SK-N-SH (cell line): Measurements from ENCODE around the gene VPS26A. TPM values are rescaled to one million over a fixed set of nuclear protein-coding genes. Genes with fewer than 3 reads are reported as not detected.

Experiments
- CTCF ChIA-PET: fragments of 300-600, 350-600 bp; formaldehyde crosslinking; extraction: SDS; loops from one replicate; lab custom pipeline; 2021; lab: Yijun Ruan, JAX
- POLR2A ChIA-PET: fragments of 350-600 bp; sonication (Branson Sonifier 250); formaldehyde crosslinking; extraction: SDS; loops from one replicate; lab custom pipeline; 2020; ENCODE audit warnings: antibody characterized with exemption, inconsistent platforms; lab: Yijun Ruan, JAX
- DNase-seq: peaks from one replicate; pipeline ENCODE4 v3.0.0; 2012
- H2AFZ ChIP-seq: fragments of 200-600 bp; sonication (generic); 2 replicates; pipeline ENCODE4 v1.8.1; 2016; ENCODE audit warnings: antibody characterized with exemption, mild to moderate bottlenecking, low read depth
- H3F3A ChIP-seq: fragments of 200-600 bp; sonication (generic); replicated peaks from 2 replicates; pipeline ENCODE3; 2016; ENCODE audit warnings: antibody characterized with exemption, mild to moderate bottlenecking; ENCODE audit not compliant: insufficient read depth
- H3K27ac ChIP-seq, 2 experiments: fragments of 200-500 bp in 1 of 2; fragments of 200-600 bp in 1 of 2; sonication (Bioruptor generic) in 1 of 2; sonication (generic), shearing (Covaris generic) in 1 of 2; 2 replicates each; pipeline versions ENCODE4 v1.5.1 to v1.6.1; 2014 to 2016; ENCODE audit warnings: low read depth in 2 of 2, inconsistent platforms in 1 of 2, low read length in 1 of 2, mild to moderate bottlenecking in 1 of 2, mixed read lengths in 1 of 2
- H3K27me3 ChIP-seq: fragments of 200-600 bp; sonication (generic), shearing (Covaris generic); 2 replicates; pipeline ENCODE4 v1.6.1; 2016; ENCODE audit warnings: mixed run types; ENCODE audit not compliant: insufficient read depth
- H3K36me3 ChIP-seq, 2 experiments: fragments of 200-500 bp in 1 of 2; fragments of 200-600 bp in 1 of 2; sonication (Bioruptor generic) in 1 of 2; sonication (generic) in 1 of 2; replicated peaks in 1 of 2; 2 replicates each; pipeline versions ENCODE3 to v1.5.1; 2014 to 2016; ENCODE audit warnings: low read length in 1 of 2, mild to moderate bottlenecking in 1 of 2; ENCODE audit not compliant: insufficient read depth in 2 of 2, control insufficient read depth in 1 of 2
- H3K4me1 ChIP-seq, 2 experiments: fragments of 200-500 bp in 1 of 2; fragments of 200-600 bp in 1 of 2; sonication (Bioruptor generic) in 1 of 2; sonication (generic), shearing (Covaris generic) in 1 of 2; 2 replicates each; pipeline versions ENCODE4 v1.5.1 to v1.6.1; 2014 to 2016; ENCODE audit warnings: low read depth in 1 of 2, low read length in 1 of 2, mixed run types in 1 of 2; ENCODE audit not compliant: insufficient read depth in 2 of 2, control insufficient read depth in 1 of 2
- H3K4me2 ChIP-seq: fragments of 200-600 bp; sonication (generic), shearing (Covaris generic); 2 replicates; pipeline ENCODE4 v1.6.1; 2017; ENCODE audit warnings: mixed run types
- H3K4me3 ChIP-seq, 2 experiments: fragments of 200-500 bp in 1 of 2; fragments of 200-600 bp in 1 of 2; sonication (Bioruptor generic) in 1 of 2; sonication (generic), shearing (Covaris generic) in 1 of 2; 2 replicates each; pipeline versions ENCODE4 v1.5.1 to v1.8.1; 2014 to 2016; ENCODE audit warnings: low read depth in 2 of 2, inconsistent platforms in 1 of 2, low read length in 1 of 2, mild to moderate bottlenecking in 1 of 2, mixed read lengths in 1 of 2, moderate library complexity in 1 of 2
- H3K79me2 ChIP-seq: fragments of 200-600 bp; sonication (generic); 2 replicates; pipeline ENCODE4 v1.8.1; 2017; ENCODE audit warnings: mild to moderate bottlenecking; ENCODE audit not compliant: insufficient read depth
- H3K9ac ChIP-seq: fragments of 200-600 bp; sonication (generic); 2 replicates; pipeline ENCODE4 v1.6.1; 2017; ENCODE audit warnings: mixed run types
- H3K9me2 ChIP-seq: fragments of 200-600 bp; sonication (generic); 2 replicates; pipeline ENCODE4 v1.6.1; 2017; ENCODE audit warnings: mixed run types
- H3K9me3 ChIP-seq: fragments of 200-600 bp; sonication (generic); 2 replicates; pipeline ENCODE4 v1.6.1; 2017; ENCODE audit warnings: mixed run types, mild to moderate bottlenecking, moderate library complexity
- H4K20me1 ChIP-seq: fragments of 200-600 bp; sonication (generic); 2 replicates; pipeline ENCODE4 v1.6.1; 2017; ENCODE audit warnings: mild to moderate bottlenecking, mixed run types; ENCODE audit not compliant: insufficient read depth
- CHD2 ChIP-seq: fragments of 150-350 bp; IDR thresholded peaks from 2 replicates; pipeline ENCODE4 v1.6.1; 2018; ENCODE audit warnings: low read length; ENCODE audit not compliant: partially characterized antibody
- ELF1 ChIP-seq: IDR thresholded peaks from 2 replicates; pipeline ENCODE4 v1.4.0; 2012
- EZH2phosphoT487 ChIP-seq: fragments of 200-600 bp; sonication (generic); IDR thresholded peaks from 2 replicates; pipeline ENCODE4 v1.6.1; 2017; ENCODE audit warnings: low read depth, mixed run types, mild to moderate bottlenecking, antibody characterized with exemption, moderate library complexity, borderline replicate concordance
- FOXJ3 ChIP-seq: sonication (generic); formaldehyde crosslinking; IDR thresholded peaks from 2 replicates; pipeline ENCODE4 v1.5.1; 2020; ENCODE audit warnings: mild to moderate bottlenecking, missing genetic modification reagents
- FOXM1 ChIP-seq: IDR thresholded peaks from 2 replicates; pipeline ENCODE4 v1.4.0; 2012; ENCODE audit warnings: low read depth, mild to moderate bottlenecking
- GABPA ChIP-seq: IDR thresholded peaks from 2 replicates; pipeline ENCODE4 v1.4.0; 2012; ENCODE audit warnings: low read depth, mild to moderate bottlenecking
- GATA2 ChIP-seq: sonication (generic); formaldehyde crosslinking; IDR thresholded peaks from 2 replicates; pipeline ENCODE4 v1.5.0; 2020; ENCODE audit warnings: mild to moderate bottlenecking, missing genetic modification reagents
- JUND ChIP-seq: IDR thresholded peaks from 2 replicates; pipeline ENCODE4 v1.4.0; 2012
- MAX ChIP-seq: IDR thresholded peaks from 2 replicates; pipeline ENCODE4 v1.4.0; 2012; ENCODE audit warnings: low read depth
- MEF2A ChIP-seq: IDR thresholded peaks from 2 replicates; pipeline ENCODE4 v1.4.0; 2012; ENCODE audit warnings: low read depth, borderline replicate concordance
- NFIC ChIP-seq: IDR thresholded peaks from 2 replicates; pipeline ENCODE4 v1.4.0; 2012; ENCODE audit warnings: borderline replicate concordance
- POLR2AphosphoS5 ChIP-seq: IDR thresholded peaks from 2 replicates; pipeline ENCODE4 v1.6.1; 2012; ENCODE audit warnings: low read depth, low read length
- RCOR1 ChIP-seq: fragments of 150-350 bp; IDR thresholded peaks from 2 replicates; pipeline ENCODE4 v1.6.1; 2017; ENCODE audit warnings: antibody characterized with exemption, low read length
- SIN3A ChIP-seq: IDR thresholded peaks from 2 replicates; pipeline ENCODE4 v1.6.1; 2012; ENCODE audit warnings: low read depth, mild to moderate bottlenecking, low read length, moderate library complexity, borderline replicate concordance
- TAF1 ChIP-seq: IDR thresholded peaks from 2 replicates; pipeline ENCODE4 v1.6.1; 2012; ENCODE audit warnings: low read depth, mild to moderate bottlenecking, low read length, moderate library complexity, borderline replicate concordance
- TEAD4 ChIP-seq: IDR thresholded peaks from 2 replicates; pipeline ENCODE4 v1.4.0; 2012; ENCODE audit warnings: mild to moderate bottlenecking, borderline replicate concordance; ENCODE audit not compliant: insufficient read depth
- ZBTB33 ChIP-seq: IDR thresholded peaks from 2 replicates; pipeline ENCODE4 v1.4.0; 2012; ENCODE audit warnings: low read depth, borderline replicate concordance
- WGBS: methylation state at CpG from one replicate; pipeline ENCODE4 v1.1.6; 2017; ENCODE audit warnings: low lambda C conversion rate; 5-methylcytosine and 5-hydroxymethylcytosine counted together
- polyA plus RNA-seq, 3 experiments: library from polyadenylated mRNA; depleted of rRNA; stranded (reverse); fragments of >200 nt; gene quantifications; 2 replicates each; pipeline ENCODE4 v1.2.3, GENCODE V29; 2012
- TF ChIP-seq, protein P1 (sequence below): IDR thresholded peaks from 2 replicates; pipeline ENCODE4; 2012
- TF ChIP-seq, protein P2 (sequence below): fragments of 150-350 bp; IDR thresholded peaks from 2 replicates; pipeline ENCODE4 v1.6.1; 2017; ENCODE audit warnings: antibody characterized with exemption, low read length, low read depth, borderline replicate concordance

VPS26A gene
- polyA plus RNA-seq, 1 of the 3 experiments (the other 2 are of a cell fraction) = 10.6 TPM

DNA sequence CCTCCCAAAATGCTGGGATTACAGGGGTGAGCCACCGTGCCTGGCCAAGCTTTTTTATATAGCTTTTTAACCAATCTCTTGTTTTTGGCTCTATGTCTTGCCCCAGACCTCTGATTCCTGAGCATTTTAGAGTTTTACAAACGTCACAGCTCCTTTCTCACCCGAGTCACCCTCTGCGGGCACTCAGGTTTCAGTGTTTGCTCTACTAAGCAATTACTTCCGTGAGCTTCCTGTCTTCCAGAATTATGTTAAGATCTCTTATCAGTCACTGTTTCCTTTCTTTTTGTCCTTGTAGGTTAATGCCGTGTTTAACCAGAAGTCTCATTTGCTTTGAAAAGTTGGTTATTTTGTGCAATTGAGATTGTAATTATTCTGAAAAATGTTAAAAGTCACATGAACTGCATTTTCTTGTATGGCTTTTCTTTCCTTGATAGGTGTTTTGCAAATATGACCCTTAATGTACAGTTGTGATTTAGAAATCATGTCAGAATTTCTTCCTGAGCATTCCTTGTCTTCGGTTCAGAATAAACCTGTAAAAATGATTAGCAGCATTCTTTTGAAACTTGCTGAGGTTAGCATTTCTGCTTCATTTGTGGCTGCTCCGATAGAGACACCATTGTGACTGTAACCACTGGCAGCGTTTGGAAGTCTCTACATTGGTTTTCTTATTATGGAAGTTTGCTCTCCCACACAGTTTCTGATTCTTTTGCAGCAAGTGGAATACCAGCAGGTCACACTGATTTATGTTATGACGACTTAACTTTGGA is 91.6 kb downstream of the VPS26A start:
- TF ChIP-seq EZH2phosphoT487 = no peak
- TF ChIP-seq MAX = no peak
- TF ChIP-seq MEF2A = no peak
- TF ChIP-seq NFIC = no peak
- no peak for TF ChIP-seq FOXJ3 (CRISPR knock-in tag)
- TF ChIP-seq, protein P1, sequence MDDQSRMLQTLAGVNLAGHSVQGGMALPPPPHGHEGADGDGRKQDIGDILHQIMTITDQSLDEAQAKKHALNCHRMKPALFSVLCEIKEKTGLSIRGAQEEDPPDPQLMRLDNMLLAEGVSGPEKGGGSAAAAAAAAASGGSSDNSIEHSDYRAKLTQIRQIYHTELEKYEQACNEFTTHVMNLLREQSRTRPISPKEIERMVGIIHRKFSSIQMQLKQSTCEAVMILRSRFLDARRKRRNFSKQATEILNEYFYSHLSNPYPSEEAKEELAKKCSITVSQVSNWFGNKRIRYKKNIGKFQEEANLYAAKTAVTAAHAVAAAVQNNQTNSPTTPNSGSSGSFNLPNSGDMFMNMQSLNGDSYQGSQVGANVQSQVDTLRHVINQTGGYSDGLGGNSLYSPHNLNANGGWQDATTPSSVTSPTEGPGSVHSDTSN = no peak
- TF ChIP-seq GATA2 (CRISPR knock-in tag) = no peak
- no peak for TF ChIP-seq RCOR1
- TF ChIP-seq JUND = no peak
- TF ChIP-seq TEAD4 = no peak
- TF ChIP-seq TAF1 = no peak
- TF ChIP-seq, protein P2, sequence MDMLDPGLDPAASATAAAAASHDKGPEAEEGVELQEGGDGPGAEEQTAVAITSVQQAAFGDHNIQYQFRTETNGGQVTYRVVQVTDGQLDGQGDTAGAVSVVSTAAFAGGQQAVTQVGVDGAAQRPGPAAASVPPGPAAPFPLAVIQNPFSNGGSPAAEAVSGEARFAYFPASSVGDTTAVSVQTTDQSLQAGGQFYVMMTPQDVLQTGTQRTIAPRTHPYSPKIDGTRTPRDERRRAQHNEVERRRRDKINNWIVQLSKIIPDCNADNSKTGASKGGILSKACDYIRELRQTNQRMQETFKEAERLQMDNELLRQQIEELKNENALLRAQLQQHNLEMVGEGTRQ = no peak
- TF ChIP-seq SIN3A = no peak
- TF ChIP-seq, all 33 proteins: peak for 0
- no peak for DNase-seq
- peak overlapping the region; percentile 20; the same call in 1 of the 2 replicates for H2AFZ ChIP-seq
- 60% methylated on average over 10 of the region's 10 CpGs for WGBS
- H3K4me2 ChIP-seq = no peak overlapping the region
- H3K4me1 ChIP-seq = peaks cover 0 to 19% of the 10 kb centered on the region in 2 experiments; a peak in 1 of 4 replicates
- H3K9me3 ChIP-seq = no peaks in the 10 kb centered on the region
- no peaks in the 10 kb centered on the region for H3K9me2 ChIP-seq
- H3K4me3 ChIP-seq = no peak overlapping the region
- no peak overlapping the region for H3K27ac ChIP-seq
- H4K20me1 ChIP-seq = no peaks in the 10 kb centered on the region
- H3F3A ChIP-seq = no peaks in the 10 kb centered on the region
- POLR2A ChIA-PET = no interaction called here
- no peaks in the 10 kb centered on the region for H3K27me3 ChIP-seq
- H3K9ac ChIP-seq = no peak overlapping the region; the same call in 1 of the 2 replicates
- no peaks in the 10 kb centered on the region for H3K36me3 ChIP-seq
- CTCF ChIA-PET = interaction anchor here (1.0 to 2.0 kb wide), 4 partner anchors 9 to 300 kb away, joined by 3 to 4 read pairs (median 4); no protein-coding TSS in a partner anchor
- no peaks in the 10 kb centered on the region for H3K79me2 ChIP-seq

- no peaks in the 10 kb centered on the region for H3K9me2 ChIP-seq
- 78% methylated on average over 11 of the region's 11 CpGs for WGBS
These were observed 92.7 kb downstream of the VPS26A start for GRCh38 chr10:69216577-69217118.

More at GRCh38 chr10:69216577-69217118, 92.7 kb downstream of the VPS26A start:
- Histone ChIP-seq H3F3A (no peaks in the 10 kb centered on the region), H3K36me3 (no peaks in the 10 kb centered on the region), H3K27ac (peak overlapping the region in 1 of 2 experiments; percentile 44; a peak in 2 of 4 replicates), H3K4me3 (no peak overlapping the region), H4K20me1 (no peaks in the 10 kb centered on the region), H2AFZ (no peak overlapping the region), H3K4me2 (no peak overlapping the region), H3K9ac (no peak overlapping the region; the same call in 1 of the 2 replicates), H3K4me1 (peaks cover 0 to 19% of the 10 kb centered on the region in 2 experiments; a peak in 1 of 4 replicates), H3K9me3 (no peaks in the 10 kb centered on the region), H3K79me2 (no peaks in the 10 kb centered on the region), H3K27me3 (no peaks in the 10 kb centered on the region)
- CTCF ChIA-PET = interaction anchor here (1.2 to 2.0 kb wide), 3 partner anchors 8 to 192 kb away, joined by 3 to 4 read pairs (median 4); no protein-coding TSS in a partner anchor
- POLR2A ChIA-PET = no interaction called here
- no peak for DNase-seq
- no peak for TF ChIP-seq ELF1
- no peak for TF ChIP-seq POLR2AphosphoS5
- TF ChIP-seq GABPA = no peak
- no peak for TF ChIP-seq CHD2
- TF ChIP-seq GATA2 (CRISPR knock-in tag) = no peak
- no peak for TF ChIP-seq EZH2phosphoT487
- TF ChIP-seq ZBTB33 = no peak
- TF ChIP-seq, protein P2 = no peak
- no peak for TF ChIP-seq FOXM1
